ENCODE data around the gene TAS2R9.

GRCh38 chr12:10855807-10856206 is 45.8 kb upstream of the TAS2R9 start:
- TF ChIP-seq GATA2 (IDR thresholded peaks at IDR 0.05; ENCODE audit: low read depth, low read length) (no peak), GATA3 (IDR thresholded peaks at IDR 0.05; ENCODE audit: low read depth, low read length) (no peak)
